A172 (cell line): ENCODE data around the gene PCSK9. TPM values are rescaled to one million over a fixed set of nuclear protein-coding genes. Genes with fewer than 3 reads are reported as not detected.

Source experiments
- DNase-seq: peaks from one replicate; pipeline ENCODE4 v3.0.0-alpha.2; 2015; ENCODE audit warnings: low spot score
- total RNA-seq: library from RNA; depleted of rRNA; stranded (reverse); fragments of >200 nt; shearing (Covaris generic); gene quantifications from 2 replicates; pipeline ENCODE4 v1.2.3, GENCODE V29; 2014

The PCSK9 gene
- total RNA-seq, 1 experiment from 2014 or later = not detected

- DNase-seq = no peak
Measured at GRCh38 chr1:55044617-55045397, 5.5 kb downstream of the PCSK9 start.

- DNase-seq = no peak
Measured at GRCh38 chr1:55045430-55045829, 6.1 kb downstream of the PCSK9 start.

GRCh38 chr1:55046871-55047270 lies 7.5 kb downstream of the PCSK9 start:
- no peak for DNase-seq

GRCh38 chr1:55047611-55048010 lies 8.3 kb downstream of the PCSK9 start:
- DNase-seq = no peak

- DNase-seq = no peak
Measured at GRCh38 chr1:55048453-55049270, 9.3 kb downstream of the PCSK9 start.

GRCh38 chr1:55049271-55049913 lies 10.0 kb downstream of the PCSK9 start:
- DNase-seq = no peak

- peak; percentile 57 for DNase-seq
Measured at GRCh38 chr1:55049914-55050278, 10.5 kb downstream of the PCSK9 start.

GRCh38 chr1:55050283-55050682 lies 10.9 kb downstream of the PCSK9 start:
- peak; percentile 40 for DNase-seq

GRCh38 chr1:55051169-55051568 lies 11.8 kb downstream of the PCSK9 start:
- no peak for DNase-seq

GRCh38 chr1:55051621-55052020 lies 12.3 kb downstream of the PCSK9 start:
- no peak for DNase-seq

GRCh38 chr1:55052221-55053142 lies 13.1 kb downstream of the PCSK9 start:
- no peak for DNase-seq

- DNase-seq = no peak
Measured at GRCh38 chr1:55053265-55053954, 14.1 kb downstream of the PCSK9 start.

GRCh38 chr1:55054396-55054795 lies 15.0 kb downstream of the PCSK9 start:
- no peak for DNase-seq

- DNase-seq = no peak
Measured at GRCh38 chr1:55055084-55055882, 15.9 kb downstream of the PCSK9 start.

GRCh38 chr1:55055951-55056631 lies 16.7 kb downstream of the PCSK9 start:
- no peak for DNase-seq

GRCh38 chr1:55056632-55056992 lies 17.3 kb downstream of the PCSK9 start:
- DNase-seq = no peak

- no peak for DNase-seq
Measured at GRCh38 chr1:55057270-55057955, 18.1 kb downstream of the PCSK9 start.

- no peak for DNase-seq
Measured at GRCh38 chr1:55057956-55058298, 18.6 kb downstream of the PCSK9 start.
